Stimulated activated effector memory CD8-positive, alpha-beta T cell treated with anti-CD3 and anti-CD28 coated beads, Interleukin-12 subunit alpha, Interleukin-12 subunit beta, amount 100 ng/mL, for 72 hours (primary cell): ENCODE results near the gene EPHA6.

ENCODE experiments used
- ATAC-seq: fragments of 150-1000 bp; cut with Tn5 transposase; 2 replicates; pipeline ENCODE4 v1.10.0; 2021
- DNase-seq, 2 donors: peaks; one replicate each; pipeline ENCODE4 v3.0.0; 2021 to 2022; ENCODE audit warnings: low spot score in 2 of 2
- H3K27ac Mint-ChIP-seq: one replicate; pipeline ENCODE4 v1.8.0; 2022; ENCODE audit warnings: mild to moderate bottlenecking, mixed read lengths
- H3K36me3 Mint-ChIP-seq: one replicate; pipeline ENCODE4 v1.8.0; 2022; ENCODE audit warnings: mild to moderate bottlenecking, mixed read lengths
- H3K4me1 Mint-ChIP-seq: one replicate; pipeline ENCODE4 v1.8.0; 2022; ENCODE audit warnings: mixed read lengths
- H3K4me3 Mint-ChIP-seq: one replicate; pipeline ENCODE4 v1.8.0; 2022; ENCODE audit warnings: mild to moderate bottlenecking, mixed read lengths
- H3K9me3 Mint-ChIP-seq: one replicate; pipeline ENCODE4 v1.8.0; 2022; ENCODE audit warnings: mixed read lengths

The EPHA6 gene

GRCh38 chr3:97037294-97037943 lies 223.0 kb downstream of the EPHA6 start:
- Mint-ChIP-seq H3K9me3 (peaks cover 3% of the 10 kb centered on the region), H3K27ac (no peak overlapping the region), H3K4me3 (no peak overlapping the region), H3K4me1 (no peaks in the 10 kb centered on the region), H3K36me3 (no peaks in the 10 kb centered on the region)
- ATAC-seq = no peak
- no peak for DNase-seq

- ATAC-seq (no peak), DNase-seq (no peak)
- no peak overlapping the region for H3K27ac Mint-ChIP-seq
- no peaks in the 10 kb centered on the region for H3K36me3 Mint-ChIP-seq
- H3K4me1 Mint-ChIP-seq = no peaks in the 10 kb centered on the region
- H3K9me3 Mint-ChIP-seq = peaks cover 8% of the 10 kb centered on the region
- no peak overlapping the region for H3K4me3 Mint-ChIP-seq
Observed at GRCh38 chr3:97043411-97043810, 229.0 kb downstream of the EPHA6 start.

- H3K27ac Mint-ChIP-seq = no peak overlapping the region
- H3K9me3 Mint-ChIP-seq = peaks cover 11% of the 10 kb centered on the region
- H3K36me3 Mint-ChIP-seq = no peaks in the 10 kb centered on the region
- ATAC-seq (no peak), DNase-seq (no peak)
- H3K4me1 Mint-ChIP-seq = no peaks in the 10 kb centered on the region
- no peak overlapping the region for H3K4me3 Mint-ChIP-seq
Observed at GRCh38 chr3:97057365-97057764, 243.0 kb downstream of the EPHA6 start.

GRCh38 chr3:97059168-97059567 lies 244.8 kb downstream of the EPHA6 start:
- Mint-ChIP-seq H3K27ac (no peak overlapping the region), H3K4me3 (no peak overlapping the region), H3K36me3 (no peaks in the 10 kb centered on the region), H3K4me1 (no peaks in the 10 kb centered on the region), H3K9me3 (peaks cover 11% of the 10 kb centered on the region)
- DNase-seq = no peak
- no peak for ATAC-seq

- no peak for ATAC-seq
- Mint-ChIP-seq H3K4me1 (no peaks in the 10 kb centered on the region), H3K27ac (no peak overlapping the region), H3K9me3 (peaks cover 5% of the 10 kb centered on the region), H3K4me3 (no peak overlapping the region), H3K36me3 (no peaks in the 10 kb centered on the region)
- DNase-seq = no peak
Observed at GRCh38 chr3:97066531-97066930, 252.1 kb downstream of the EPHA6 start.

GRCh38 chr3:97070302-97070701 lies 255.9 kb downstream of the EPHA6 start:
- Mint-ChIP-seq H3K9me3 (peaks cover 3% of the 10 kb centered on the region), H3K27ac (no peak overlapping the region), H3K36me3 (no peaks in the 10 kb centered on the region), H3K4me3 (no peak overlapping the region), H3K4me1 (no peaks in the 10 kb centered on the region)
- DNase-seq (no peak), ATAC-seq (no peak)

- H3K4me1 Mint-ChIP-seq = no peaks in the 10 kb centered on the region
- no peak for ATAC-seq
- H3K36me3 Mint-ChIP-seq = no peaks in the 10 kb centered on the region
- H3K9me3 Mint-ChIP-seq = peaks cover 6% of the 10 kb centered on the region
- no peak for DNase-seq
- no peak overlapping the region for H3K27ac Mint-ChIP-seq
- no peak overlapping the region for H3K4me3 Mint-ChIP-seq
Observed at GRCh38 chr3:97074546-97074945, 260.2 kb downstream of the EPHA6 start.

- H3K4me1 Mint-ChIP-seq = no peaks in the 10 kb centered on the region
- no peak overlapping the region for H3K4me3 Mint-ChIP-seq
- H3K9me3 Mint-ChIP-seq = peaks cover 6% of the 10 kb centered on the region
Observed at GRCh38 chr3:97076673-97077072, 262.3 kb downstream of the EPHA6 start.

GRCh38 chr3:97089621-97090020 lies 275.2 kb downstream of the EPHA6 start:
- H3K4me3 Mint-ChIP-seq = no peak overlapping the region

More at GRCh38 chr3:97076673-97077072, 262.3 kb downstream of the EPHA6 start:
- ATAC-seq (no peak), DNase-seq (no peak)
- Mint-ChIP-seq H3K27ac (no peak overlapping the region), H3K36me3 (no peaks in the 10 kb centered on the region)

GRCh38 chr3:97102641-97103040 lies 288.2 kb downstream of the EPHA6 start:
- Mint-ChIP-seq H3K4me3 (no peak overlapping the region), H3K4me1 (no peaks in the 10 kb centered on the region), H3K27ac (no peak overlapping the region), H3K9me3 (peaks cover 8% of the 10 kb centered on the region), H3K36me3 (no peaks in the 10 kb centered on the region)
- ATAC-seq (no peak), DNase-seq (no peak)

More at GRCh38 chr3:97089621-97090020, 275.2 kb downstream of the EPHA6 start:
- no peak for ATAC-seq
- Mint-ChIP-seq H3K4me1 (no peaks in the 10 kb centered on the region), H3K36me3 (no peaks in the 10 kb centered on the region), H3K27ac (no peak overlapping the region), H3K9me3 (peaks cover 7% of the 10 kb centered on the region)
- no peak for DNase-seq

- H3K36me3 Mint-ChIP-seq = no peaks in the 10 kb centered on the region
- H3K27ac Mint-ChIP-seq = no peak overlapping the region
- DNase-seq (no peak), ATAC-seq (no peak)
- peaks cover 13% of the 10 kb centered on the region for H3K9me3 Mint-ChIP-seq
- H3K4me3 Mint-ChIP-seq = no peak overlapping the region
- H3K4me1 Mint-ChIP-seq = no peaks in the 10 kb centered on the region
Observed at GRCh38 chr3:97105989-97106651, 291.7 kb downstream of the EPHA6 start.

GRCh38 chr3:97106652-97106989 lies 292.2 kb downstream of the EPHA6 start:
- peaks cover 13% of the 10 kb centered on the region for H3K9me3 Mint-ChIP-seq
- H3K4me3 Mint-ChIP-seq = no peak overlapping the region
- no peak overlapping the region for H3K27ac Mint-ChIP-seq
- no peaks in the 10 kb centered on the region for H3K4me1 Mint-ChIP-seq
- ATAC-seq (no peak), DNase-seq (no peak)
- H3K36me3 Mint-ChIP-seq = no peaks in the 10 kb centered on the region

- H3K4me1 Mint-ChIP-seq = no peaks in the 10 kb centered on the region
- no peak overlapping the region for H3K4me3 Mint-ChIP-seq
- ATAC-seq = no peak
- peaks cover 10% of the 10 kb centered on the region for H3K9me3 Mint-ChIP-seq
- H3K27ac Mint-ChIP-seq = no peak overlapping the region
- H3K36me3 Mint-ChIP-seq = no peaks in the 10 kb centered on the region
- DNase-seq = no peak
Observed at GRCh38 chr3:97108136-97108535, 293.7 kb downstream of the EPHA6 start.

- Mint-ChIP-seq H3K27ac (no peak overlapping the region), H3K36me3 (no peaks in the 10 kb centered on the region), H3K4me1 (no peaks in the 10 kb centered on the region), H3K4me3 (no peak overlapping the region), H3K9me3 (peaks cover 10% of the 10 kb centered on the region)
- no peak for DNase-seq
- ATAC-seq = no peak
Observed at GRCh38 chr3:97111244-97111643, 296.9 kb downstream of the EPHA6 start.

- H3K36me3 Mint-ChIP-seq = no peaks in the 10 kb centered on the region
Observed at GRCh38 chr3:97121386-97121785, 307.0 kb downstream of the EPHA6 start.

GRCh38 chr3:97125902-97126499 lies 311.6 kb downstream of the EPHA6 start:
- no peaks in the 10 kb centered on the region for H3K4me1 Mint-ChIP-seq
- H3K27ac Mint-ChIP-seq = no peak overlapping the region
- DNase-seq (no peak), ATAC-seq (no peak)
- H3K9me3 Mint-ChIP-seq = peaks cover 2% of the 10 kb centered on the region
- H3K4me3 Mint-ChIP-seq = no peak overlapping the region
- no peaks in the 10 kb centered on the region for H3K36me3 Mint-ChIP-seq

More at GRCh38 chr3:97121386-97121785, 307.0 kb downstream of the EPHA6 start:
- ATAC-seq (no peak), DNase-seq (no peak)
- H3K4me1 Mint-ChIP-seq = no peaks in the 10 kb centered on the region
- H3K27ac Mint-ChIP-seq = no peak overlapping the region
- no peaks in the 10 kb centered on the region for H3K9me3 Mint-ChIP-seq
- no peak overlapping the region for H3K4me3 Mint-ChIP-seq
